IPS-15b (cell line): ENCODE measurements around the gene RCN2.
"Not testable (repeated sequence)": the region's sequence is repeated elsewhere in the genome, so short reads cannot be mapped to it uniquely, and the experiment has no call there.

Experiments used
- H3K27me3 ChIP-seq: one replicate; pipeline ENCODE4 v1.6.1; 2013; ENCODE audit warnings: low read length; ENCODE audit not compliant: control insufficient read depth, insufficient read depth
- H3K36me3 ChIP-seq: one replicate; pipeline ENCODE4 v1.6.1; 2013; ENCODE audit warnings: low read length; ENCODE audit not compliant: control insufficient read depth, insufficient read depth
- H3K4me1 ChIP-seq: one replicate; pipeline ENCODE4 v1.6.1; 2013; ENCODE audit warnings: mild to moderate bottlenecking, low read length; ENCODE audit not compliant: control insufficient read depth, insufficient read depth
- H3K4me3 ChIP-seq: one replicate; pipeline ENCODE4 v1.5.1; 2013; ENCODE audit warnings: low read depth, low read length
- H3K9ac ChIP-seq: one replicate; pipeline ENCODE4 v1.6.1; 2013; ENCODE audit warnings: low read depth, mild to moderate bottlenecking, low read length
- H3K9me3 ChIP-seq: one replicate; pipeline ENCODE4 v1.6.1; 2013; ENCODE audit warnings: mild to moderate bottlenecking, low read length; ENCODE audit not compliant: control insufficient read depth, insufficient read depth

RCN2 gene

DNA sequence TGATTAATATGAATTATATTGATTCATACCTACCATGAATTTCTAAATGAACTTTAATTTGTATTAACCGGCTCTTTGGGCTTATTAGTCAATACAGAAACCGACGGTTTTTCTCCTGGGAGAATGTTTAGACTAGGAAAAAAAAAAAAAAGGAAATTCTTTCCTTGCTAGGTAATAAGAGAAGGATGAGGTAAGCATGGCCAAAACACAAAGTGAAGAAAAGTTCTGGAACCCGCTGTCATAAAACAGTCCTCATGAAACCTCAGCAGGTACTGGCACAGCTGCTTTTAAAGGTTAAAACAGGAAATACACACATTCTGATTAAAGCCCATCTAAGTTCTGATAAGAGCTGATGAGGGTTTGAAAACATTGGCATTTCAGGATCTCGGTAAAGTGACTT lies 32.6 kb downstream of the RCN2 start:
- Histone ChIP-seq H3K4me1 (peaks cover 6% of the 10 kb centered on the region), H3K9me3 (no peaks in the 10 kb centered on the region), H3K36me3 (no peaks in the 10 kb centered on the region), H3K4me3 (no peak overlapping the region), H3K9ac (no peak overlapping the region), H3K27me3 (no peaks in the 10 kb centered on the region)

- not testable (repeated sequence) for H3K9me3 ChIP-seq, H3K4me3 ChIP-seq, H3K4me1 ChIP-seq, H3K27me3 ChIP-seq, H3K36me3 ChIP-seq, H3K9ac ChIP-seq
These were observed 34.5 kb downstream of the RCN2 start for GRCh38 chr15:76966051-76966450.

GRCh38 chr15:76967067-76967466 lies 35.5 kb downstream of the RCN2 start:
- Histone ChIP-seq H3K9ac (no peak overlapping the region), H3K4me1 (peaks cover 6% of the 10 kb centered on the region)

DNA sequence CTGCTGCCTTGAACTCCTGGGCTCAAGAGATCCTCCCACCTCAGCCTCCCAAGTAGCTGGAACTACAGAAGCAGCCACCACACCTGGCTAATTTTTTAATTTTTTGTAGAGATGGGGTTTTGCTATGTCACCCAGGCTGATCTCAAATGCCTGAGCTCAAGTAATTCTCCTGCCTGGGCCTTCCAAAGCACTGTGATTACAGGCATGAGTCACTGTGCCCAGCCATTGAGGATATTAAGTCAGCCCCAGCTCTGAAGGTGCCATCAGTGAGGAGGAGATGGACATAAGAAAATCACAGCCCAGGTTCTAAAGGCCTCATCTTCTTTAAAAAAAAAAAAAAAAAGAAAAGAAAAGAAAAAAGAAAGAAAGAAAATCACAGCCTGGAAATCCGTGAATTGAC lies 36.8 kb downstream of the RCN2 start:
- Histone ChIP-seq H3K4me1 (peaks cover 6% of the 10 kb centered on the region), H3K27me3 (no peaks in the 10 kb centered on the region), H3K36me3 (no peaks in the 10 kb centered on the region), H3K9me3 (no peaks in the 10 kb centered on the region), H3K9ac (no peak overlapping the region), H3K4me3 (no peak overlapping the region)

More at GRCh38 chr15:76967067-76967466, 35.5 kb downstream of the RCN2 start:
- no peaks in the 10 kb centered on the region for H3K27me3 ChIP-seq
- no peak overlapping the region for H3K4me3 ChIP-seq
- no peaks in the 10 kb centered on the region for H3K9me3 ChIP-seq
- H3K36me3 ChIP-seq: no peaks in the 10 kb centered on the region

DNA sequence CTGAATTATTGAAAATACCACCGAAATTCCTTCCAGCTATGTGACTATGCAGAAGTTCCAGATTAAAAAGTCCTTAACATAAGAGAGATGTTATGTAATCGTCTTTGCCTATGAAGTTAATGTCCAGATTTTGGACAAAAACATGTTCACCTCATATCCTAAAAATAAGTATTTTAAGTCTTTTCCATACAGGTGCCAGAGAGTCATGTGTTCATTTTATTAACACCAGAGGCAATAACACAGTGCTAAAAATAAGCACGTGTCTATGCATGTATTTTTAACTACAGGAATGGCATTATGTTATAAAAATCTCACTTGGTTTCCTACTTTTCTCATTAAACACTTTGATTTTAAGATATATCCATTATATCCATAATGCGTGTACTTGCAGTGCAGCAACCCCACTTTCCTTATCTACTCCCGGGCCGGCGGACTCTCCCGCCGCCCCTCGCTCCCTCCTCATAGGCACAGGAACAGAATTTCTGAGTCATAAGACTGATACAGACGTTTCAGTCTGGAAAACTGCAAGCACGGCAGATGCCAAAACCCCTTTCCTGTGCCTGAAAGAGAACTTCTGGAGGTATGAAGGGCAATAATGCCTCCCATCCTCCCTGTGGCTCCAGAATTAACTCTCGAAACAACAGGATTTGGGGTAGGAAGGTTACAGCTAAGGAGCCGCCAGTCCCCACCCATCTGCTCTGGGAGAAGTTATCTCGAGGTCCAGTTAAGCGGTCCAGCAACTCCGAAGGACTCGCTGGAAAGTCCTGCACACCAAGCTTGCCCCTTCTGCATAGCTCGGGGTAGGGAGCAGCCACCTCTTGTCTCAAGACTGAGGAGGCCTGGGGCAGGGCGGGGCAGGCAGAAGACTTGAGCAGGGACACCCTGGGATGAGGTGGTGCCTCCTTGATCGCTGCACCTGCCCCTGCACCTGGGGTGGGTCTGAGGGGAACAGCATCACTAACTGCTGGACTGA lies 41.1 kb downstream of the RCN2 start:
- Histone ChIP-seq H3K4me3 (no peak overlapping the region), H3K27me3 (no peaks in the 10 kb centered on the region), H3K36me3 (no peaks in the 10 kb centered on the region), H3K9me3 (no peaks in the 10 kb centered on the region), H3K9ac (no peak overlapping the region), H3K4me1 (peaks cover 3% of the 10 kb centered on the region)

DNA sequence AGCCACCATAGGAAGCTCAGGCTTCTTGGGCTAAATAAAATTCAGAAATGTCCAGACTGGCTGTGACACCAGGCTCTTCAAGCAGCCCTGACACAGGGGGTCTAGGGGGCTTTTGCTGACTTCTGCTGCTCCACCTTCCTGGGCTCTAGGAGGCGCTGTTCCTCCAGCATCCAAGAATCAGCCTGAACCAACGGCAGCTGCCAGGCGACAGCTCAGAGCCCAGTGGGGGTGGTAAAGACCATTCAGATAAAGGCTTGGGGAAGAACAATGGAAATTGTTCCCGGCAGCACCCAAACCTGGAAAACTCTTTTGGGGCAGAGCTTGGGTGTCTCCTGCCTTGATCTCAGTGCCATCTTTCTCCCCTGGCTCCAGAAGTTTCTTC lies 41.8 kb downstream of the RCN2 start:
- Histone ChIP-seq H3K4me3 (no peak overlapping the region), H3K9me3 (no peaks in the 10 kb centered on the region), H3K4me1 (peaks cover 3% of the 10 kb centered on the region), H3K27me3 (no peaks in the 10 kb centered on the region), H3K9ac (no peak overlapping the region), H3K36me3 (no peaks in the 10 kb centered on the region)

DNA sequence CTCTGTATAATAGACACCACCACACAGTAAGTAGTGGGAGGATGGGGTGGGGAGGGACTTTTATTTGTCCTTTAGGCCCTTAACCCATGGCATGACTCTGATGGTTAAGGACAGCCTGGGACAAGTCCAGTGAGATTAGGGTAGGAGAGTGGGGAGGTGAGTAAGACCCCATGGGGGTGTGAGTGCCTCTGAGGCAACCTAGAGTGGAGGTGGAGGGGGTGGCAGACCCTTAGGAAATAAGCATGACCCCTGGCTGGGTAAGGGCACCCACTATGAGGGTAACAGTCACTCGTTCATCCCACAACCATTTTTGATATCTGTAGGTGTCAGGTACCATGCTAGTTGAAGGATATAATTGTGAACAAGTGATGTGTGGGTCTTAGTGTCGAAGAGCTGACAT lies 42.4 kb downstream of the RCN2 start:
- Histone ChIP-seq H3K9ac (no peak overlapping the region), H3K4me1 (peaks cover 3% of the 10 kb centered on the region), H3K27me3 (no peaks in the 10 kb centered on the region), H3K4me3 (no peak overlapping the region), H3K9me3 (no peaks in the 10 kb centered on the region), H3K36me3 (no peaks in the 10 kb centered on the region)

- Histone ChIP-seq H3K9me3 (no peaks in the 10 kb centered on the region), H3K4me3 (no peak overlapping the region), H3K4me1 (peaks cover 3% of the 10 kb centered on the region), H3K36me3 (no peaks in the 10 kb centered on the region), H3K9ac (no peak overlapping the region), H3K27me3 (no peaks in the 10 kb centered on the region)
These were observed 43.0 kb downstream of the RCN2 start for GRCh38 chr15:76974456-76975036.

DNA sequence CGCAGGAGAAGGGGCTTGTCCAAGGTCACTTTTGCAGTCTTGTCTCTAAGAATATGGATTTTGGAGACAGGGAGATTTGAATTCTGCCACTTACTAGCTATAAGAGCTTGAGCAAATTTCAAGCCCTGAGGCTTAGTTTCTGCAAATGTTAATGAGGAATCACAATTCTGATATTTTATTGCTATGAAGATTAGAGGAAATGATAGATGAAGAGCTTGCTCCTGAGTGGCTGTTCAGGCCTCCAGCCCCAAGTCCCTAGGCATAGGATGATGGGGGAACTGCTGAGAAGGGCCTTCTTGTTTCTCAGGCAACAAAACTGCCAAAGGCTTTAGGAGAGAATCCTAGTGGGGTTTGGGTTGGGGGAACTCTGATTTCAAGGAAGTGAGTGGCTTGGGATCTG lies 44.6 kb downstream of the RCN2 start:
- no peak overlapping the region for H3K9ac ChIP-seq
- H3K4me3 ChIP-seq: no peak overlapping the region
- H3K4me1 ChIP-seq: peaks cover 3% of the 10 kb centered on the region
- no peaks in the 10 kb centered on the region for H3K9me3 ChIP-seq
- H3K27me3 ChIP-seq: no peaks in the 10 kb centered on the region
- H3K36me3 ChIP-seq: no peaks in the 10 kb centered on the region

DNA sequence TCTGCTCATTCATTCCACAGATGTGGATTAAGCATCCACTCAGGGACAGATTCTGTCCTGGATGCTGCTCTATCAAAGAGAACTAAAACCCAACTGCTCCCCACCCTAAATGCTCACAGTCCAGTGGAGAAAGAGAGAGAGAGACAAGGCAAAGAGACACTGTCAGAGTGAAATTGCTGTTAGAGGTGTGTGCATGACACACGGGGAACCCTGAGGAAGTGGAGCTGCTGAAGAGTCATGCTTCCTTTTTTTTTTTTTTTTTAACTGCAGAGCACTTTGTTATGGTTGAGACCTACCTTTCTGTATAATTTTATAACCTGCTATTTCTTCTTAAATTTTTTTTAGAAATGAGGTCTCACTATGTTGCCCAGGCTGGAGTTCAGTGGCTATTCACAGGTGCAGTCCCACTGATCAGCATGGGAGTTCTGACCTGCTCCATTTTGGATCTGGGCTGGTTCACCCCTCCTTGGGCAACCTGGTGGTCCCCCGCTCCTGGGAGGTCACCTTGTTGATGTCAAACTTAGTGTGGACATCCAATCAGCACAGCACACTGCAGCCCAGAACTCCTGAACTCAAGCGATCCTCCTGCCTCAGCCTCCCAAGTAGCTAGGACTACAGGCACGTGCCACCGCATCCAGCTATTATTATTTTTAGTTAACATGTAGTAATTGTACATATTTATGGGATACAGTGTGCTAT lies 45.2 kb downstream of the RCN2 start:
- Histone ChIP-seq H3K36me3 (no peaks in the 10 kb centered on the region), H3K27me3 (no peaks in the 10 kb centered on the region), H3K4me1 (peaks cover 3% of the 10 kb centered on the region), H3K9ac (no peak overlapping the region), H3K4me3 (no peak overlapping the region), H3K9me3 (no peaks in the 10 kb centered on the region)

- peaks cover under 1% of the 10 kb centered on the region for H3K4me1 ChIP-seq
- H3K9ac ChIP-seq: no peak overlapping the region
- no peaks in the 10 kb centered on the region for H3K9me3 ChIP-seq
- H3K4me3 ChIP-seq: no peak overlapping the region
- H3K36me3 ChIP-seq: no peaks in the 10 kb centered on the region
- H3K27me3 ChIP-seq: no peaks in the 10 kb centered on the region
These were observed 47.2 kb downstream of the RCN2 start for GRCh38 chr15:76978522-76979330.
